GM19328 (cell line): Measurements from ENCODE around the gene FKBP15.

Experiments used
- ATAC-seq: cut with Tn5 transposase; IDR thresholded peaks from one replicate; pipeline ENCODE4 v1.9.1; 2021; ENCODE audit warnings: mild to moderate bottlenecking, moderate library complexity; ENCODE audit not compliant: unreplicated experiment

Gene FKBP15

GRCh38 chr9:113183956-113184488, 37.1 kb downstream of the FKBP15 start:
- ATAC-seq: no peak

DNA sequence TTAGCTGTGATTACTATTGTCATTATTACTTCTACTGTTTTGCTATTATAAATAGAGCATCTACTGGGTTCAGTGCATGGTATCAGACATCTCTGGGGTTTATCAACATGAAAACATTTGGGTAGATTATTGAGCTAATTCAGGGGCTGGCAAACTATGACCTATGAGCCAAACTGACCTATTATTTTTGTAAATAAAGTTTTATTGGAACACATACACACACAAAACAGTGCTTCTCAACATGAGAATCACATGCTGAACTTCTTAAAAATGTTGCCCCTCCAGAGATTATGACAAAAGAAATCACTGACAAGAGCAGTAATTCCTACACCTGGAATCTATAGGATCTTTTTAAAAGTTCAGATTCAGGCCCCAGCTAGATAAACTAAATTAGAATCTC, 39.9 kb downstream of the FKBP15 start:
- ATAC-seq: no peak

GRCh38 chr9:113179839-113180238, 41.2 kb downstream of the FKBP15 start:
- ATAC-seq: no peak

GRCh38 chr9:113178087-113178486, 43.0 kb downstream of the FKBP15 start:
- no peak for ATAC-seq

GRCh38 chr9:113177251-113177650, 43.8 kb downstream of the FKBP15 start:
- ATAC-seq: no peak

DNA sequence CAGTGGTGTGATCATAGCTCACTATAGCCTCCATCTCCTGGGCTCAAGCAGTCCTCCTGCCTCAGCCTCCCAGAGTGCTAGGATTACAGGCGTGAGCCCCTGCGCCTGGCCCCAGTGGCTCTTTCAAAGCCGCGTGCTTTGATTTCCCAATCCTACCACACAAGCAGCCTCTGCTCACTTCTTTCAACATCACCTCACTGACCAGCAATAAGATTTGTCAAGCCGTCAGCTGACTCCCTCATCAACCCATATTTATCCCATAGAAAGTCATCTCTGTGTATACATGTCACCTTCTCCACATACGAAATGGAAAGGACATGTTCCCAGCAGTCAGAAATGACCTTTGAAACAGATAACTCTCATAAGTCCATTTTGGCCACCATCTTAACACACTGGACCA, 44.3 kb downstream of the FKBP15 start:
- no peak for ATAC-seq

GRCh38 chr9:113173341-113173740, 47.7 kb downstream of the FKBP15 start:
- ATAC-seq: no peak

DNA sequence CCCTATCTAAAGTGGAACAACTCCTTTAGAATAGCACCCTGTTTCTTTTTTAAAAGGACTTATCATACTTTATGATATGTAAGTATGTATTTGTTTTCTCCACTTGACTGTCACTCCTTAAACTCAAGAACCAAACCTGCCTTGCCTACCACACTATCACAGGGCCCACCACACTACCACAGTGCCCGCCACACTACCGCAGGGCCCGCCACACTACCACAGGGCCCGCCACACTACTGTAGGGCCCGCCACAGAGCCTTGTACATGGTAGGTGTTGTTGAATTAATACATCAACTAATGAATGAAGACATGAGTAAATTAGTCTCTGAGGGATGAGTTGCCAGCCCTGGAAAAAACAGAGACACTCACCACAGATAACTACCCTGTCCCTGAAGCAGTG, 52.3 kb downstream of the FKBP15 start:
- no peak for ATAC-seq

DNA sequence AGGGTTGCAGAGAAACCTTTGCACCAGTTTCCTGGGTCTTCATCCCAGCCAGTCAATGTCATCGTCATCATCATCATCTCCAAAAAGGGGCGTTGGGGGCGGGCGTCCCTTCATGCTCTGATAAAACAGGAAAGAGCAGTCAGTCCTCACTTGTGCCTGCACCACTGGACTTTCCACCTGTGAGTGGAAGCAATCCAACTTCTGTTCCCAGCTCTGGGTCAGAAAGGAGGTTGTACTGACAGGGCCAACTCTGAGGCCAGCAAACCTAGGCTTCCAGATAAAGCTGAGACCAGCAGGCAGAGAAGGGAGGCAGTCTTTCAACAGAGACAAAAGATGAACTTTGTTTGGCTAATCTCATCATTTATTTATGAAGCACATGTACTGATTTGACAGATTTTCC, 55.0 kb downstream of the FKBP15 start:
- no peak for ATAC-seq

DNA sequence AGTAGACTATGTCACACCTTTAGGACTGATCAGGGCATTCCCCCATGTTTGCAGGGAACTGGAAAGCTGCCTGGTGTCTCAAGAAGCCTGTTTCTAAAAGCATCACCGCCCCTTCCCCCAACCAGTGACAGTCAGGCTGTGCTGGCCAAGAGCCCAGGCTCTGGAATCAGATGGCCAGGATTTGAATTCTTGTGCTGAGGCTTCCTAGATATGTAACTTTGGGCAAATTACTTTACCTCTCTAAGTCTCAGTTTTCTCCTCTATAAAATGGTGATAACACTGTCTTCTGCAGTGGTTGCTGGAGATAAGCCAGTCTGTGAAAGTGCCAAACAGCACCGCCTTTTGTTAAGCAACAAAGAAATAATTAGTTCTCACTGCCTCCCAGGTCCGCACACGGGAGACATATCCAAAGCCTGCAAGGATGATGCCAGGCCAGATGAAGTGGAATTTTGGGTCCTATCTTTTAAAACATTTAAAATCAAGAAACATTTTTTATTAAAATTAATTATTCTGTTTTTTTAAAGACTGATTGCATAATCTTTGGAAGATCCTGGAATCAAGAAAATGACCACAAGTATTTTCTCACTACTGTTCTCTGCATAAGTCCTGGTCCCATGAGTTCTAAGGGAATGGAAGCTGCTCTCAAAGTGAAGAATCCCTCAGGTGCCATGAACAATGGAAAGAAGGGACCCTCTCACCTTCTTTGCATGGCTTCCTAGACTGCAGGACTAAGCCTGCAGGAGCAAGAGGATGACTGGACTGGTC, 56.4 kb downstream of the FKBP15 start:
- no peak for ATAC-seq

DNA sequence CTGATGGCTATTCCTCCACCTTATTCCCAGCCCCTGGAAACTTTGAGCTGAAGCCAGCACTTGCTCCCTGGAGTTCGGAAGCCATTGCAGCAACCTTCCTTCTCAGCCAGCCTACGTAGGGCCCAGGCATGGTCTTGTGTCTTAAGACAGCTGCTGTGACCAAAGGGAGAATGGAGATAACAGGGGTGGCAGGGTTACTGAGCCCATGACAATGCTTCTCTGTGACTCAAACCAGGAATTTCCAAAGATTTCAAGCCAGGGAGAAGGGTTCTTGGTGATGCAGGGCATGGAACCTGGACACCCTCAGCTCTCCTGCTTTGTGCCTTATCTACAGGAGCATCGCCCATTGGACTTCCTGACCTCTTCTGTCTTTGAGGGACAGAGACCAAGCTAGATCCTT, 58.1 kb downstream of the FKBP15 start:
- ATAC-seq: no peak

DNA sequence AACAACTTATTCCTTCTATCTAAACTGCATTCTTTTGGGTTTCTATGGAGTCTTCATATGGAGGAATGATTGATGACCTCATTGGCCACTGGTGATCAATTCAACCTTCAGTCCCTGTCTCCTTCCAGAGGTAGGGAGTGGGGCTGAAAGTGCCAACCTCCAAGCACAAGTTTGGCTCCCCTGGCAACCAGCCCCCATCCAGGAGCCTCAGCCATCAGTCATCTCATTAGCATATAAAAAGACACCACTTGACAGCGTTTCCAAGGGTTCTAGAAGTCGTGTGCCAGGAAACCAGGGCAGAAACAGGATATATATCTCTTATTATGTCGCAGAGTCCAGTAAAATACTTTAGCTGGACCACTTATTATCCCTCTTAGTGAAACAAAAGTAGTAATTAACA, 60.5 kb downstream of the FKBP15 start:
- ATAC-seq: no peak

DNA sequence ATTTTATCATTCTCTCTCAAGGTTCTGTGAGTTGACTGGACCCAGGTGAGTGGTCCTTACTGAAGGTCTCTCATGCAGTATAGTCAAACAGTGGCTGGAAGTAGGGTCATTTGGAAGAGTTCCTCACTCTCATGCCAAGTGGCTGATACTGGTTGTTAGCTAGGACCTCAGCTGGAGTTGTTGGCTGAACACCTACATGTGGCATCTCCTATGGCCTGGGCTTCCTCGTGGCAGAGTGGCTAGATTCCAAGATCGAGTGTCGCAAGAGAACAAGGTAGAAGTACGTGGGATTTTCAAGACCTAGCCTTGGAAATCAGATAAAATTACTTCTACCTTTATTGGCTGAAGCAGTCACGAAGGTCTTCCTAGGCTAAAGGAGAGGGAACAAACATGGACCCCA, 62.6 kb downstream of the FKBP15 start:
- ATAC-seq: no peak

DNA sequence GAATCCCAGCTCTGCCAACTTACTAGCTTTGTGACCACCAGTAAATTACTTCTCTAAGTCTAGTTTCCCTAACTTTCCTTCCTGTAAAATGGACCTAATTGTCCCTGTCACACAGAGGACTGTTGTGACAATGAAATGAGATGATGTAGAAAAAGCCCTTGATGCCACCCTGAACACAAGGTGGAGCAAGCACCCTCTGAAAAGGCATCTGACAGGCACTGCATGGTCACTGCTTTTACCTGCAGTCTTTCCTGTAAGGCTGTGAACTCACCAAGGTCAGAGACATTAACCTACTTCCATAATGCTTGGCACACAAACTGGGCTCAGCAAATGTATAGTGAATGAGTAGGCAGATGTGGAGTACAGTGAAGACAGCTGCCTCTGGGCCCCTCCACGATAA, 64.2 kb downstream of the FKBP15 start:
- no peak for ATAC-seq

DNA sequence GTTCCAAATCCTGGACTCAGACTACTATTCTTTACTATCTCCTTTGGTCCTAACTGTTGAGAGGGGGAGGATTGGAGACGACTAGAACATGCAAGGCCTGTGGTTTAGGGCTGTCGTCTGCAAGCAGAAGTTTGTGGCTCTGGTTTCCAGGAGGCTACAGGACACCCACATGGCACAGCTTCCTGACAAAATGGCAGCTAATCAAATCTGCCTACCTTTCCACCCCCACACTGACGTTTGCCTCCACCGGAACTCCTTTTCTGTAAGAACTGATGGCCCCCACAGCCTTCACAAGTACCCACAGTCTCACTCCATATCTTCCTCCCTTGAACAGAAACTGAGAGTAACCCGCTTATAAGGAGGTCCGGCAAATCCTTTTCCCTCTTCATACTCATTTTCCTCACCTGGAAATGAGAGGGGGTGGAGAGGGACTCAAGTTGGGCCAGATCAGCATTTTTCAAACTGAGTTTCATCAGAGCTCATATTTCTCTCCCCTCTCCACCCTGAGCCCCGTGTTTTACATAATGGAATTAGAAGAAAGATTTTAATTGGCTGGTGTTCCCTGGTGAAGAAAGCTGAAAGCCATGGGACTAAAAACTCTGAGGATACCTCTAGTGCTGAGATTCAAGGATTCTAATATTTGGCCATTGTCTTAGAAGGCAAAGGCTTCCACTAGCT, 65.0 kb downstream of the FKBP15 start:
- no peak for ATAC-seq

DNA sequence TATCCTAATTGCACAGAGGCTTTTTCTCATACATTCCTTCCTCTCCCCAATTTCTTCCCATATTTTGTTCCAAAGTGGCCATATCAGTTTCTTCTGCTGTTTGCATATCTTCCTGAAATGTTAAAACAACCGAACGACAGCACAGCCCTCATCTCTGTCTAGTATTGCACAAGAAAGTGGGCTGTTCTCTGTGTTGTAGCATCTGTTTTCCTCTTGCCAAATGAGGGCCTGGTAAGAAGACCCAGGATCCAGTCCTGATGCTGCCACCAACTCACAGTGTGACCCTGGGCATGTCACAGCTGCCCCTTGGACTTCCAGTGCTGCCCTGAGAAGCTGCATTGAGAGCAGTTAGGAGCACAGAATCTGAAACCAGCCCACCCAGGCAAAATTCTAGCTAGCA, 66.1 kb downstream of the FKBP15 start:
- no peak for ATAC-seq

- no peak for ATAC-seq
These were observed 66.6 kb downstream of the FKBP15 start for GRCh38 chr9:113154471-113154870.

GRCh38 chr9:113153599-113153998, 67.5 kb downstream of the FKBP15 start:
- ATAC-seq: no peak

- ATAC-seq: no peak
These were observed 68.4 kb downstream of the FKBP15 start for GRCh38 chr9:113152699-113153098.

GRCh38 chr9:113151696-113152630, 69.1 kb downstream of the FKBP15 start:
- ATAC-seq: no peak
